NCI-H82 treated with DMSO at 0.1 percent for 48 hours (cell line): ENCODE data around the gene GRB14.
"Not testable (repeated sequence)": the region's sequence is repeated elsewhere in the genome, so short reads cannot be mapped to it uniquely, and the experiment has no call there.

ENCODE experiments used
- DNase-seq: peaks from one replicate; lab custom pipeline; 2025; ENCODE audit not compliant: unreplicated experiment; lab: John Stamatoyannopoulos, UW

GRB14 gene

GRCh38 chr2:164498836-164499235, 122.4 kb downstream of the GRB14 start:
- no peak for DNase-seq

- DNase-seq = no peak
Observed at GRCh38 chr2:164496881-164497280, 124.4 kb downstream of the GRB14 start.

GRCh38 chr2:164496421-164496820, 124.9 kb downstream of the GRB14 start:
- DNase-seq = no peak

GRCh38 chr2:164495491-164496223, 125.6 kb downstream of the GRB14 start:
- no peak for DNase-seq

- no peak for DNase-seq
Observed at GRCh38 chr2:164485541-164485940, 135.7 kb downstream of the GRB14 start.

GRCh38 chr2:164479460-164479859, 141.8 kb downstream of the GRB14 start:
- DNase-seq = peak; percentile 26

GRCh38 chr2:164478205-164478604, 143.1 kb downstream of the GRB14 start:
- no peak for DNase-seq

- DNase-seq = no peak
Observed at GRCh38 chr2:164474873-164475272, 146.4 kb downstream of the GRB14 start.

- no peak for DNase-seq
Observed at GRCh38 chr2:164473021-164473420, 148.3 kb downstream of the GRB14 start.

- not testable (repeated sequence) for DNase-seq
Observed at GRCh38 chr2:164465047-164465446, 156.2 kb downstream of the GRB14 start.

- no peak for DNase-seq
Observed at GRCh38 chr2:164464376-164464775, 156.9 kb downstream of the GRB14 start.

GRCh38 chr2:164458792-164459191, 162.5 kb downstream of the GRB14 start:
- peak; percentile 65 for DNase-seq

GRCh38 chr2:164457271-164457670, 164.0 kb downstream of the GRB14 start:
- DNase-seq = no peak

- DNase-seq = no peak
Observed at GRCh38 chr2:164456619-164457018, 164.7 kb downstream of the GRB14 start.

- DNase-seq = no peak
Observed at GRCh38 chr2:164453656-164454305, 167.5 kb downstream of the GRB14 start.

- no peak for DNase-seq
Observed at GRCh38 chr2:164450278-164450677, 171.0 kb downstream of the GRB14 start.

- DNase-seq = no peak
Observed at GRCh38 chr2:164449706-164450105, 171.6 kb downstream of the GRB14 start.

- DNase-seq = no peak
Observed at GRCh38 chr2:164447660-164448059, 173.6 kb downstream of the GRB14 start.
